ENCODE results near the gene FBLN7. TPM values are rescaled to one million over a fixed set of nuclear protein-coding genes. Genes with fewer than 3 reads are reported as not detected.

Gene FBLN7
- total RNA-seq, 4 donors from 2014 or later, result 4.4 to 11.8 (median 7.9) TPM

- Histone ChIP-seq H3K4me3 (no peak overlapping the region), H3K9me3 (no peaks in the 10 kb centered on the region), H3K27me3 (no peaks in the 10 kb centered on the region), H3K36me3 (no peaks in the 10 kb centered on the region), H3K4me1 (no peaks in the 10 kb centered on the region), H3K27ac (no peak overlapping the region)
- DNase-seq, result no peak
- intact Hi-C loops (cut with DNase I; ENCODE audit: low total_unique reads), result no loop called here
- no peak for TF ChIP-seq POLR2A (IDR thresholded peaks at IDR 0.05)
- TF ChIP-seq CTCF (IDR thresholded peaks at IDR 0.05), result no peak
Measured at GRCh38 chr2:112170495-112170894, 32.3 kb downstream of the FBLN7 start.

- TF ChIP-seq POLR2A (IDR thresholded peaks at IDR 0.05) (no peak), CTCF (IDR thresholded peaks at IDR 0.05) (no peak)
- Histone ChIP-seq H3K27me3 (no peaks in the 10 kb centered on the region), H3K27ac (no peak overlapping the region), H3K4me1 (no peaks in the 10 kb centered on the region), H3K36me3 (no peaks in the 10 kb centered on the region), H3K4me3 (no peak overlapping the region), H3K9me3 (no peaks in the 10 kb centered on the region)
- intact Hi-C loops (cut with DNase I; ENCODE audit: low total_unique reads), result no loop called here
- DNase-seq, result no peak
Measured at GRCh38 chr2:112173646-112174319, 35.6 kb downstream of the FBLN7 start.

- intact Hi-C loops (cut with DNase I; ENCODE audit: low total_unique reads), result no loop called here
- Histone ChIP-seq H3K9me3 (no peaks in the 10 kb centered on the region), H3K27ac (no peak overlapping the region), H3K4me3 (no peak overlapping the region), H3K27me3 (no peaks in the 10 kb centered on the region), H3K36me3 (no peaks in the 10 kb centered on the region), H3K4me1 (no peaks in the 10 kb centered on the region)
- TF ChIP-seq POLR2A (IDR thresholded peaks at IDR 0.05), result no peak
- TF ChIP-seq CTCF (IDR thresholded peaks at IDR 0.05), result no peak
- no peak for DNase-seq
Measured at GRCh38 chr2:112174383-112174782, 36.2 kb downstream of the FBLN7 start.

- H3K27ac ChIP-seq, result no peak overlapping the region
- no peak for TF ChIP-seq POLR2A (IDR thresholded peaks at IDR 0.05)
- TF ChIP-seq CTCF (IDR thresholded peaks at IDR 0.05), result no peak
- H3K4me3 ChIP-seq, result no peak overlapping the region
- H3K4me1 ChIP-seq, result no peaks in the 10 kb centered on the region
- no peaks in the 10 kb centered on the region for H3K27me3 ChIP-seq
- DNase-seq, result no peak
- no peaks in the 10 kb centered on the region for H3K9me3 ChIP-seq
- H3K36me3 ChIP-seq, result no peaks in the 10 kb centered on the region
- intact Hi-C loops (cut with DNase I; ENCODE audit: low total_unique reads), result no loop called here
Measured at GRCh38 chr2:112175333-112175732, 37.1 kb downstream of the FBLN7 start.

- Histone ChIP-seq H3K4me3 (no peak overlapping the region), H3K27me3 (no peaks in the 10 kb centered on the region), H3K4me1 (no peaks in the 10 kb centered on the region), H3K36me3 (no peaks in the 10 kb centered on the region), H3K27ac (no peak overlapping the region), H3K9me3 (no peaks in the 10 kb centered on the region)
- intact Hi-C loops (cut with DNase I; ENCODE audit: low total_unique reads), result no loop called here
- TF ChIP-seq POLR2A (IDR thresholded peaks at IDR 0.05) (no peak), CTCF (IDR thresholded peaks at IDR 0.05) (no peak)
- DNase-seq, result no peak
Measured at GRCh38 chr2:112175958-112176573, 37.9 kb downstream of the FBLN7 start.
